DOHH2 (cell line): ENCODE measurements around the gene SH3PXD2A.

Source experiments
- H3F3A ChIP-seq: fragments of 200-600 bp; sonication (generic), shearing (Covaris generic); 2 replicates; pipeline ENCODE4 v1.6.0; 2016; ENCODE audit warnings: antibody characterized with exemption, mild to moderate bottlenecking; ENCODE audit not compliant: control insufficient read depth, insufficient read depth
- H3K27ac ChIP-seq: fragments of 200-600 bp; sonication (generic); 2 replicates; pipeline ENCODE4 v1.5.1; 2014; ENCODE audit warnings: low read depth, mild to moderate bottlenecking, low read length, moderate library complexity
- H3K27me3 ChIP-seq: fragments of 200-600 bp; sonication (generic); 2 replicates; pipeline ENCODE4 v1.6.1; 2014; ENCODE audit warnings: mild to moderate bottlenecking, low read length, mixed read lengths; ENCODE audit not compliant: control insufficient read depth
- H3K36me3 ChIP-seq: fragments of 200-600 bp; sonication (generic); 2 replicates; pipeline ENCODE4 v1.6.1; 2014; ENCODE audit warnings: mild to moderate bottlenecking, low read length, moderate library complexity, mixed read lengths; ENCODE audit not compliant: control insufficient read depth
- H3K4me1 ChIP-seq: fragments of 200-600 bp; sonication (generic); 2 replicates; pipeline ENCODE4 v1.6.1; 2014; ENCODE audit warnings: mild to moderate bottlenecking, low read length, mixed read lengths; ENCODE audit not compliant: control insufficient read depth
- H3K4me2 ChIP-seq: fragments of 200-600 bp; sonication (generic); 2 replicates; pipeline ENCODE4 v1.6.0; 2014; ENCODE audit warnings: mild to moderate bottlenecking, low read length, moderate library complexity
- H3K4me3 ChIP-seq: fragments of 200-600 bp; sonication (generic); 2 replicates; pipeline ENCODE4 v1.5.1; 2014; ENCODE audit warnings: mild to moderate bottlenecking, low read length, mixed read lengths
- H3K79me2 ChIP-seq: fragments of 200-600 bp; sonication (generic); 2 replicates; pipeline ENCODE4 v1.6.1; 2014; ENCODE audit warnings: mild to moderate bottlenecking, low read length, mixed read lengths; ENCODE audit not compliant: control insufficient read depth
- H3K9me2 ChIP-seq: fragments of 200-600 bp; sonication (generic); replicated peaks from 2 replicates; pipeline ENCODE4 v1.6.1; 2014; ENCODE audit warnings: mild to moderate bottlenecking, low read length, mixed read lengths; ENCODE audit not compliant: control insufficient read depth
- H3K9me3 ChIP-seq: fragments of 200-600 bp; sonication (generic); 2 replicates; pipeline ENCODE4 v1.6.1; 2014; ENCODE audit warnings: antibody characterized with exemption, low read length, mixed read lengths; ENCODE audit not compliant: control insufficient read depth, insufficient read depth
- H4K20me1 ChIP-seq: fragments of 200-600 bp; sonication (generic); 2 replicates; pipeline ENCODE4 v1.6.0; 2014; ENCODE audit warnings: low read depth, mild to moderate bottlenecking, antibody characterized with exemption, low read length, moderate library complexity; ENCODE audit not compliant: control insufficient read depth, insufficient read depth
- EZH2phosphoT487 ChIP-seq: fragments of 200-600 bp; sonication (generic); IDR thresholded peaks from 2 replicates; pipeline ENCODE4 v1.6.1; 2017; ENCODE audit warnings: borderline replicate concordance, mild to moderate bottlenecking, antibody characterized with exemption, low read length, moderate library complexity, mixed read lengths
- TF ChIP-seq, protein P1 (sequence below): fragments of 200-600 bp; sonication (generic); IDR thresholded peaks from one replicate; pipeline ENCODE4 v1.5.1; 2014; ENCODE audit warnings: antibody characterized with exemption, mild to moderate bottlenecking, low read depth, low read length; ENCODE audit not compliant: poor library complexity, severe bottlenecking

Gene SH3PXD2A

DNA sequence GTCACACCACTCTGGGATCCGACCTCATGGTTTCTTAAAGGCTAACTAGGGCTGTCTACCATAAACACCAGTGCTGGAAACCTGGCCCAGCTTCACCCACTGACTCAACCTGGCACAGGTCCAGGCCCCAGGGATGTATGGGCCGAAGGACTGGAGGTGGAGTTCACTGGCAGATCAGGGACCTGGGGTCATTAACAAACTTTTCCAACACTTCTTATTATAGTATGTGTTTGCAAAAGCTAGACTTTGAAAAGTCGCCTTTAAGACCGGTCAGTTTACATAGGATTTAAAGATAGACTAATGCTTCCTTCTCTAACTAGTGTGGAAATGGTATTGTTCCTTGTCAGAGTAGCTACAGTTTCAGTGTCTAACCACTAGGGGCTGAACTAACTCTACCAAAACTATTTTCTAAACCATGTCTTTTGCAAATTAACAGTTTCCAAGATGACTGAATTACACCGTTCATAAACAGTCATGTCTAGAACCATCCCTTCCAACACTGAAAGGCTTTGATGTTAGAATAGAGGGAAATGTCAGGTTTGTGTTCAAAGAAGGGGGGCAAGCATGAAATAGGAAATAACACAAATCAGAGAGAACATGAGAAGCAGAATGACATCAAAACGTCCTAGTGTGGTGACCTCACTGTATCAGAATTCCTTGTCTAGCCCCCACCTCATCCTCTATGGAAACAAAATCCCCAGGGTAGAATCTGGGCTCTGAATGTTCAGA lies 32.9 kb upstream of the SH3PXD2A start:
- Histone ChIP-seq H3K9me2 (no peaks in the 10 kb centered on the region), H3K79me2 (no peaks in the 10 kb centered on the region), H4K20me1 (no peaks in the 10 kb centered on the region), H3K27ac (no peak overlapping the region), H3K4me1 (no peaks in the 10 kb centered on the region), H3K4me3 (no peak overlapping the region), H3K9me3 (no peaks in the 10 kb centered on the region), H3F3A (no peaks in the 10 kb centered on the region), H3K27me3 (no peaks in the 10 kb centered on the region), H3K4me2 (no peak overlapping the region), H3K36me3 (no peaks in the 10 kb centered on the region)
- TF ChIP-seq, protein P1, sequence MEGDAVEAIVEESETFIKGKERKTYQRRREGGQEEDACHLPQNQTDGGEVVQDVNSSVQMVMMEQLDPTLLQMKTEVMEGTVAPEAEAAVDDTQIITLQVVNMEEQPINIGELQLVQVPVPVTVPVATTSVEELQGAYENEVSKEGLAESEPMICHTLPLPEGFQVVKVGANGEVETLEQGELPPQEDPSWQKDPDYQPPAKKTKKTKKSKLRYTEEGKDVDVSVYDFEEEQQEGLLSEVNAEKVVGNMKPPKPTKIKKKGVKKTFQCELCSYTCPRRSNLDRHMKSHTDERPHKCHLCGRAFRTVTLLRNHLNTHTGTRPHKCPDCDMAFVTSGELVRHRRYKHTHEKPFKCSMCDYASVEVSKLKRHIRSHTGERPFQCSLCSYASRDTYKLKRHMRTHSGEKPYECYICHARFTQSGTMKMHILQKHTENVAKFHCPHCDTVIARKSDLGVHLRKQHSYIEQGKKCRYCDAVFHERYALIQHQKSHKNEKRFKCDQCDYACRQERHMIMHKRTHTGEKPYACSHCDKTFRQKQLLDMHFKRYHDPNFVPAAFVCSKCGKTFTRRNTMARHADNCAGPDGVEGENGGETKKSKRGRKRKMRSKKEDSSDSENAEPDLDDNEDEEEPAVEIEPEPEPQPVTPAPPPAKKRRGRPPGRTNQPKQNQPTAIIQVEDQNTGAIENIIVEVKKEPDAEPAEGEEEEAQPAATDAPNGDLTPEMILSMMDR: peak; percentile 90
- TF ChIP-seq EZH2phosphoT487: no peak

DNA sequence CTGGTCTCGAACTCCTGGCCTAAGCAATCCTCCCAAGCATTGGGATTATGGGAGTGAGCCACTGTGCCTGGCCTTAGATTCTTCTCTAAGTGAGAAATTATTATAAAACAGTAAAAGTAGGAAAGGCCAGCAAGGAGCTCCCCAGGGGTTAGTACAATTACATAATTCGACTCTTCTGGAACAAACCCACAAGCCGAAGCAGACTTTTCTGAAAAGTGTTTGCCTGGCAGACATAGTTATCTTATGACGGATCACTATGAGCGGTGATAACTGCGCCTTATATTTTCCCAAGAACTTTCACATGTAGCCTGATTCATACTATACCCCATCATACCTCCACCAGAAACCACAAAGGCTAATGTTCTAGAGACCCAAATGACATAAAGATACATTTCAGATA lies 30.2 kb upstream of the SH3PXD2A start:
- H3K36me3 ChIP-seq: no peaks in the 10 kb centered on the region
- H4K20me1 ChIP-seq: no peaks in the 10 kb centered on the region
- no peaks in the 10 kb centered on the region for H3K27me3 ChIP-seq
- H3K4me1 ChIP-seq: no peaks in the 10 kb centered on the region
- H3K9me2 ChIP-seq: no peaks in the 10 kb centered on the region
- no peaks in the 10 kb centered on the region for H3K9me3 ChIP-seq
- H3K4me2 ChIP-seq: no peak overlapping the region
- no peak overlapping the region for H3K27ac ChIP-seq
- TF ChIP-seq, protein P1: no peak
- TF ChIP-seq EZH2phosphoT487: no peak
- H3F3A ChIP-seq: no peaks in the 10 kb centered on the region
- H3K79me2 ChIP-seq: no peaks in the 10 kb centered on the region
- H3K4me3 ChIP-seq: no peak overlapping the region

GRCh38 chr10:103884681-103885139 lies 29.3 kb upstream of the SH3PXD2A start:
- Histone ChIP-seq H3K27me3 (no peaks in the 10 kb centered on the region), H3K4me1 (no peaks in the 10 kb centered on the region), H3K9me3 (no peaks in the 10 kb centered on the region), H3K4me2 (no peak overlapping the region), H3K27ac (no peak overlapping the region), H3K36me3 (no peaks in the 10 kb centered on the region), H3K4me3 (no peak overlapping the region), H3K9me2 (no peaks in the 10 kb centered on the region), H3K79me2 (no peaks in the 10 kb centered on the region), H4K20me1 (no peaks in the 10 kb centered on the region), H3F3A (no peaks in the 10 kb centered on the region)
- TF ChIP-seq, protein P1: peak; percentile 92
- no peak for TF ChIP-seq EZH2phosphoT487
